Mucosa of descending colon (tissue), 3 donors: ENCODE measurements around the gene CARD10. TPM values are rescaled to one million over a fixed set of nuclear protein-coding genes. Genes with fewer than 3 reads are reported as not detected.

Experiments
- ATAC-seq: fragments of 200-7000 bp; cut with Tn5 transposase; one replicate; pipeline ENCODE4 v1.9.1; 2020; ENCODE audit warnings: mild to moderate bottlenecking, moderate library complexity
- DNase-seq, 3 donors: peaks; one replicate each; pipeline ENCODE4 v3.0.0-alpha.2; 2020
- H3K36me3 ChIP-seq: fragments of 200-600 bp; one replicate; pipeline ENCODE4 v1.8.0; 2021; ENCODE audit warnings: low read depth, mild to moderate bottlenecking
- H3K4me1 ChIP-seq: fragments of 200-600 bp; one replicate; pipeline ENCODE4 v1.8.0; 2021; ENCODE audit warnings: low read depth, mild to moderate bottlenecking
- H3K4me3 ChIP-seq: fragments of 200-600 bp; one replicate; pipeline ENCODE4 v1.8.0; 2021; ENCODE audit warnings: mild to moderate bottlenecking
- H3K9me3 ChIP-seq: fragments of 200-600 bp; one replicate; pipeline ENCODE4 v1.8.0; 2021; ENCODE audit warnings: mild to moderate bottlenecking
- CTCF ChIP-seq: fragments of 200-600 bp; IDR thresholded peaks from one replicate; pipeline ENCODE4 v1.8.0; 2022; ENCODE audit warnings: antibody characterized with exemption, mild to moderate bottlenecking
- intact Hi-C, 2 donors: fragments of 100-400 bp; cut with DNase I in 1 of 2; cut with micrococcal nuclease in 1 of 2; formaldehyde crosslinking; loops; one replicate each; pipeline versions ENCODE4 v1.11.0 to v1.11.1; 2022; cut with DNase I, micrococcal nuclease
- total RNA-seq, 3 donors: library from RNA; stranded (reverse); fragmentation: NEBNext Ultra II Directional in 2 of 3; extraction: Animal tissue kit (Norgen Biotek cat#: 25700) in 2 of 3; gene quantifications; one replicate each; pipeline versions ENCODE4 v1.2.1 to v1.2.4, GENCODE V29; 2021 to 2023
- donor health status: DM: no; HTN: no; CAD: no; lungs with moderate emphysema.
- donor health status: DM: no; HTN: no; CAD: no.
- donor health status: DM: no; HTN: yes; CAD: no.

Gene CARD10
- total RNA-seq, 3 donors from 2014 or later, result 43.3 to 74.1 (median 60.5) TPM

DNA sequence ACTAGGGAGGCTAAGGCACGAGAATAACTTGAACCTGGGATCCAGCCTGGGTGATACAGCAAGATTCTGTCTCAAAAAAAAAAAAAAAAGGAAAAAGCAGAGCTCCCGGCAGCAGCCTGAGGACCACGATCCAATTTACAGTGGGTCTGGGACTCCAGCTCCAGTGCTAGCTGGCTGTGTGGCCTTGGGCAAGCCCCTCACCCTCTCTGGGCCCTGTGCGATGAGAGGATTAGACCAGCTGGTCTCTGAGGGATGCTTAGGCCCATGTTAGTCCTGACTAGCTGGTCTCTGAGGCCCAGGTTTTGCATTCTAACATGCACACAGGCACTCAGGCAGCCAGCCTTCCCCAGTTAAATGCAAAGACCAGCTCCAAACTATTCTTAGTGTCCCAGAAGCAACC lies 13.7 kb downstream of the CARD10 start:
- intact Hi-C loops, result no loop called here
- TF ChIP-seq CTCF, result no peak
- DNase-seq, result no peak
- no peak overlapping the region for H3K4me3 ChIP-seq
- H3K36me3 ChIP-seq, result no peaks in the 10 kb centered on the region
- no peaks in the 10 kb centered on the region for H3K9me3 ChIP-seq
- peaks cover 51% of the 10 kb centered on the region for H3K4me1 ChIP-seq
- ATAC-seq, result no peak

- no peak overlapping the region for H3K4me3 ChIP-seq
- peaks cover 55% of the 10 kb centered on the region for H3K4me1 ChIP-seq
- no peak for ATAC-seq
- no peaks in the 10 kb centered on the region for H3K36me3 ChIP-seq
- intact Hi-C loops, result no loop called here
- no peaks in the 10 kb centered on the region for H3K9me3 ChIP-seq
- DNase-seq, result no peak
- no peak for TF ChIP-seq CTCF
Observed at GRCh38 chr22:37504964-37505363, 14.3 kb downstream of the CARD10 start.

- ATAC-seq (peak; percentile 44), DNase-seq (peak in 2 of 3 donors; percentile 63 to 72)
- no peak for TF ChIP-seq CTCF
- Histone ChIP-seq H3K9me3 (no peaks in the 10 kb centered on the region), H3K4me1 (peaks cover 59% of the 10 kb centered on the region), H3K36me3 (no peaks in the 10 kb centered on the region), H3K4me3 (no peak overlapping the region)
- intact Hi-C loops, result no loop called here
Observed at GRCh38 chr22:37503850-37504249, 15.4 kb downstream of the CARD10 start.

DNA sequence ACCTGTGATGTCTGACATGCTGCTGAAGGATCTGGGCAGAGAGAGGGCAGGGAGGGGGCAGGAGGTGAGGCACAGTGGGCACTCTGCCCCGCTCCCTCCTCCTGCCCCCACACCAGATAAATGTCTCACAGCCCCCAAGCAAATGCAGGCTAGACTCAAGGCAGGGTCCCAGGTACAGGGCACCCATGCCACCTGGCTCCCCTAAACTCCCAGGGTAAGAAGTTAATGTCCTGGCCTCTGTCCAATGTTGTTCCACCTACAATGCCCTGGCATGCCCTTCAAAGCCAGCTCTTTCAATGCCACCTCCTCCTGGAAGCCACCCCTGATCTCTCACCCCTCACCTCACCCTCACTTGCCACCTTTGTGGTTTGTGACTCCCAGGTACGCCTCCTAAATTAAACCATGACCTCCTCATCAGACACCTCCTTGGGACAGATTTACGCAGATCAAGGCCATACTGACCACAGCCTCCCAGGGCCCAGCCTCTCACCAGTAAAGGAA lies 16.0 kb downstream of the CARD10 start:
- DNase-seq, result peak in 1 of 3 donors; percentile 33
- TF ChIP-seq CTCF, result no peak

GRCh38 chr22:37502342-37503182 lies 16.7 kb downstream of the CARD10 start:
- no peaks in the 10 kb centered on the region for H3K9me3 ChIP-seq
- ATAC-seq (peak; percentile 80), DNase-seq (peak; percentile 90 to 95 (median 93))
- H3K4me3 ChIP-seq, result no peak overlapping the region
- no peaks in the 10 kb centered on the region for H3K36me3 ChIP-seq
- intact Hi-C loops, result no loop called here
- H3K4me1 ChIP-seq, result peaks cover 59% of the 10 kb centered on the region
- no peak for TF ChIP-seq CTCF

More for the DNA sequence above, 16.0 kb downstream of the CARD10 start:
- H3K4me1 ChIP-seq, result peaks cover 58% of the 10 kb centered on the region
- no peak for ATAC-seq
- intact Hi-C loops, result no loop called here
- H3K4me3 ChIP-seq, result no peak overlapping the region
- no peaks in the 10 kb centered on the region for H3K9me3 ChIP-seq
- H3K36me3 ChIP-seq, result no peaks in the 10 kb centered on the region
